ENCODE data around the gene C16orf95. TPM values are rescaled to one million over a fixed set of nuclear protein-coding genes. Genes with fewer than 3 reads are reported as not detected.

The C16orf95 gene
- total RNA-seq, 2 experiments from 2014 or later = 9.9 to 11.4 TPM

DNA sequence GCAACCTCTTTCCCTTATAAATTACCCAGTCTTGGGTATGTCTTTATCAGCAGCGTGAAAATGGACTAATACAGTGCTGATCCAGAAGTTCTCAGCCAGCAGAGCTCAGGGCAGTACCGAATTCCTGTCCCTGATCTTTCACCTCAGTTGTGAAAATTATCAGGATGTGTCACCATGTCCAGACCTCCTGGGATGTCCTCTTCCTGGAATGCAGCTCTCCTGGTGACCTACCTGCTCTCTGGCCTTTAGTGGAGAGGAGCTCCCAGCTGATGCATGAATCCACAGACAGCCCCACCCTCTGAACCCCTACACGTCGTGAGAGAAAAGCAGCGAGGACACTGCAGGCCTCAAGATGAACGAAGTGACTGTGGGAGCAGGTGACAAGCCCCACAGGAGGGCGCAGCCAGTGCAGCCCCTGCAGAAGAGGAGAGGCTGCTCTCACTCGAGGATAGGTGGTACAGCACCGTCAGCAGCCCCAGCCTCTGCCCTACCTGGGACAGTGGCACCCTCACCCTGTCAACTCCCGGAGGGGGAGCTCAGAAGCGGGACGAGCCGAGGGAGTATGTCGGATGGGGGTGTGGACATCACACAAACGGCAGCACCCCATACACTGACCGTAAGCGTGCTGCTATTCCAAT is 22.0 kb upstream of the C16orf95 start:
- H3K36me3 Mint-ChIP-seq = peaks cover 25% of the 10 kb centered on the region
- DNase-seq = no peak
- H3K27ac Mint-ChIP-seq = no peak overlapping the region
- no peaks in the 10 kb centered on the region for H3K27me3 Mint-ChIP-seq
- H3K4me3 Mint-ChIP-seq = no peak overlapping the region
- no peaks in the 10 kb centered on the region for H3K9me3 Mint-ChIP-seq
- H3K4me1 Mint-ChIP-seq = peaks cover 24% of the 10 kb centered on the region

GRCh38 chr16:87338155-87338765 is 21.1 kb upstream of the C16orf95 start:
- H3K4me1 Mint-ChIP-seq = peaks cover 20% of the 10 kb centered on the region
- H3K36me3 Mint-ChIP-seq = peaks cover 23% of the 10 kb centered on the region
- no peak for DNase-seq
- H3K4me3 Mint-ChIP-seq = no peak overlapping the region
- no peak overlapping the region for H3K27ac Mint-ChIP-seq
- H3K9me3 Mint-ChIP-seq = no peaks in the 10 kb centered on the region
- H3K27me3 Mint-ChIP-seq = no peaks in the 10 kb centered on the region

DNA sequence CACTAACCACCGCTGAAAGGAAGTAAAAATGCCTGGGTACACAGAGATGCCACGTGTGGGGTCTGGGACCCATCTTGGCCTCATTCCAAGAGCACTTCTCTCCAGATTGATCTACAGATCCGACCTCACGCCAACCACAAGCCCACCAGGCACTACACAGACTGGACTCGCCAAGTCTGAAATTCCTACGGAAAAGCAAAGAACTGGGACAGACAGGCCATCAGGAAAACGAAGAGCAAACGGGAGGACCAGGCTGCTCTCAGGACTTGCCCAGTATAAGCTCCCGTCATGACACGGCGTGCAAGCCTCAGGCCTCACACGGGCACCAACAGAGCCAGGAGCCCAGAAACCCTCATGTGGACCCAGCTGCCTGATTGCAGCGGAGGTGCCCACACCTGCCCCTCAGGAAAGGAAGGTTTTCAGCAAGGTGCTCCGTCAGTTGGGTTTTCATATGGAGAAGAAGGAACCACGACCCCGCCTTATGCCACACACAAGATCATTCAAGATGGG is 20.1 kb upstream of the C16orf95 start:
- no peak overlapping the region for H3K4me3 Mint-ChIP-seq
- H3K4me1 Mint-ChIP-seq = peaks cover 16% of the 10 kb centered on the region
- no peaks in the 10 kb centered on the region for H3K9me3 Mint-ChIP-seq
- no peak for DNase-seq
- H3K27me3 Mint-ChIP-seq = no peaks in the 10 kb centered on the region
- H3K27ac Mint-ChIP-seq = no peak overlapping the region
- peaks cover 23% of the 10 kb centered on the region for H3K36me3 Mint-ChIP-seq

GRCh38 chr16:87336434-87337240 is 19.4 kb upstream of the C16orf95 start:
- H3K9me3 Mint-ChIP-seq = no peaks in the 10 kb centered on the region
- DNase-seq = no peak
- H3K27ac Mint-ChIP-seq = no peak overlapping the region
- no peaks in the 10 kb centered on the region for H3K27me3 Mint-ChIP-seq
- H3K4me3 Mint-ChIP-seq = no peak overlapping the region
- H3K4me1 Mint-ChIP-seq = peaks cover 14% of the 10 kb centered on the region
- peaks cover 20% of the 10 kb centered on the region for H3K36me3 Mint-ChIP-seq

DNA sequence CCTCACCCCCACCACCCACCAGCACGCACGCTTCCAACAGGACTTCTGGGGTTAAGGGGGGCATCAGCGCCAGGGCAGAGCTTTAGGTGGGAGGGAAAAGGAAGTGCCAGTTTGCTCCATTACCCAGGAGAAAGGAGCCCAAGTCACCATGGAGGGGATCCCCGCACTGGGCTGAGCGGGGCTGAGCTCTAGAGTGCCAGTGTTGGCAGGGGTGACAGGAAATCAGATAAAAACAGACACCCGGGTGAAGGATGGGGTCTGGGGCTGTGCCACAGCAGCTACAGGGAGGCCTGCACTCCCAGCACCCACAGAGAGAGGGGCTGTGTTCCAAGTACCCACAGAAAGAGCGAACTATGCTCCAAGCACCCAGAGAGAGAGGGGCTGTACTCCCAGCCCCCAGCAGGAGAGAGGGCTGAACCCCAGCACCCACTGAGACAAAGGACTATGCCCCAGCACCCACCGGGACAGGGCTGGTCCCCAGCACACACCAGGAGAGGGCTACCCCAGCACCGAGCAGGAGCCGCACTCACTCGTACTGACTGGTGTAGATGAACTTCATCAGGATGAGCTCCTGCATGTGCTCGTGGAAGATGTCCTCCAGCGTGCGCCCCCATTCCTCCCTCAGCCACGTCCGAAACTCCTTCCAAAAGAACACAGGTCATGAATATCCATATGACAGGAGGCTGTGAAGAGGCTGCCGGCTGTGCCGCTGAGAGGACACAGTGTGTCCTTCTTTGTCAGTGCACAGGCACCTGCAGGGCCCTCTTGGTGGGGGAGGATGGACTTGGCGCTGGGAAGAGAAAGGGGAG is 18.6 kb upstream of the C16orf95 start:
- Mint-ChIP-seq H3K27ac (no peak overlapping the region), H3K36me3 (peaks cover 19% of the 10 kb centered on the region), H3K9me3 (no peaks in the 10 kb centered on the region), H3K27me3 (no peaks in the 10 kb centered on the region), H3K4me3 (no peak overlapping the region), H3K4me1 (peaks cover 13% of the 10 kb centered on the region)
- DNase-seq = no peak

DNA sequence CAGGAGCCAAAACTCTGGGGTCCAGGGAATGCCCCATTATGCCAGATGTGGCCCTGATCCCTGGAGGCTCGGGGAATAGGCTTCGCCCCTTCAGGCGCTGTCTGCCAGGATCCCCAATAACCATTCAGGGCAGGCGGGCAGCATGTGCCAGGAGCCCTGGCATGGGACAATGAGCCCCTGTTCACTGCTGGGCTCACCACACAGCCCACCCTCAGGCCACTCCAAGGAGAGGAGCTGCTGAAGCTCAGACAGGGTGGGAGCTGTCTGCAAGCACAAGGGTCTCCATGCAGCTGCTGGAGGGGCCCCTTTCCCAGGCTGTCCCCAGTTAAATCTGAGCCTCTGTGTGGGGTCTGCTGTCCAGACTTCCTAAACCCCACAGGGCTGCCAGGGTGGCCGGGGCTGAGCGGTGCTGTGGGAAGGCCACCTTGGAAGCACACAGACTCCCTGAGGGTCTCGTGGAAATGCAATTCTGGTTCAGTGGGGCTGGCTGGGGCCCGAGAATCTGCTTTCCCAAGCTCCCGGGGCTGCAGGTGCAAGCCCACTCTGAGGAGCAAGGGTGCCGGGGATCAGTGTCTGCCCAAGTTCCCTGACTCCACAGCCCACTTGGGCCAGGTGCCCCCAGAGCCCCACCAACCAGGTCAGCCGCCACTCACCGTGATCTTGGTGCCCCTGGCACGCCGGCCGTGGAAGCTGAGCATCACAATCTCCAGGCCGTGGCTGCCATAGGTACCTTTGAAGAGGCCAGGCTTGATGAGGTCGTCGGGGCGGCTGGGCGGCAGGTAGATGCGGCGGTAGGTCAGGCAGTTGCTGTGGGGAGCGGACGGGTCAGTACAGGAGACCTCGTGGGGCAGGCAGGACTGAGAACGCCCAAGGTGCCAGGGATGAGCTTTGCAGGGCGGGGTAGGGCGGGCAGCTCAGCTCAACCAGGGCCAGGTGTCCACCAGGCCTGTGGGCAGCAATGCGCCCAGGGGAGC is 17.7 kb upstream of the C16orf95 start:
- H3K4me3 Mint-ChIP-seq = no peak overlapping the region
- H3K27ac Mint-ChIP-seq = no peak overlapping the region
- no peaks in the 10 kb centered on the region for H3K9me3 Mint-ChIP-seq
- DNase-seq = no peak
- H3K27me3 Mint-ChIP-seq = no peaks in the 10 kb centered on the region
- peaks cover 20% of the 10 kb centered on the region for H3K36me3 Mint-ChIP-seq
- H3K4me1 Mint-ChIP-seq = peaks cover 13% of the 10 kb centered on the region

DNA sequence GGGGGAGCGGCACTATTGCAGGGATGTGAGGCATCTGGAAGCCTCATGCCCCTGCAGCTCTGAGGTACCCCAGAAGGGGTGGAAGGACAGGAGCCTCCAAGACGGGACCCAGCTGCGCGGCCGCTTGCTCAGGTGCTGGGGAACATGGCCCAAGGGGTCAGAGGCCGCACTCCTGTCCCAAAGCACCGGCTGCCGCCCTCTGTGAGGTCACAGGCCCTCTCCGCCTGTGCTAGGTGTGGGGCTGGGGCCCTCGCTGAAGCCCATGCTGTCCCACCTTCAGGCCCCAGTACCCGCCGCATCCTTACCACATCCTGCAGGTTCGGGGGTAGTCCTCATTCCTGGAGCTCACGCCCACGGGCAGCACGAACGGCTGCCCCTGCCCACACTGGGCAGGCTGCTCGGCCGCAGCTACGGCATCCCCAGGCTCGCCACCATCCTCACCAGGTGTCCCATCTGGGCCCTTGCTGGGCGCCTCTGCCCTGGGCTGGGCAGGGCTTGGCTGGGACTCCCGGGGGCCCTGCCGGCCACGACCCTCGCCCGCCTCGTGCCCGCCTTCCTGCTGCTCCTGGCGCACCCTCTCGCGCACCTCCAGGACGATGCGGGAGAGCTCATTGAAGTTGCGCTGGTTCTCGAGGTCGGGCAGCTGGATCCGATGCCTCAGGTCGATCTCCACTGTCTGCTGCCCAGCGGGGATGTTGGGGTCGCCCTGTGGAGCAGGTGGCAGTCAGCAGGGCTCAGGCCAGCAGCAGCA is 16.6 kb upstream of the C16orf95 start:
- peaks cover 11% of the 10 kb centered on the region for H3K4me1 Mint-ChIP-seq
- no peak overlapping the region for H3K4me3 Mint-ChIP-seq
- no peaks in the 10 kb centered on the region for H3K27me3 Mint-ChIP-seq
- DNase-seq = no peak
- H3K9me3 Mint-ChIP-seq = no peaks in the 10 kb centered on the region
- peaks cover 12% of the 10 kb centered on the region for H3K36me3 Mint-ChIP-seq
- no peak overlapping the region for H3K27ac Mint-ChIP-seq

- H3K9me3 Mint-ChIP-seq = no peaks in the 10 kb centered on the region
- H3K27ac Mint-ChIP-seq = no peak overlapping the region
- peaks cover 10% of the 10 kb centered on the region for H3K36me3 Mint-ChIP-seq
- no peaks in the 10 kb centered on the region for H3K27me3 Mint-ChIP-seq
- no peak overlapping the region for H3K4me3 Mint-ChIP-seq
- peaks cover 9% of the 10 kb centered on the region for H3K4me1 Mint-ChIP-seq
- no peak for DNase-seq
Measured at GRCh38 chr16:87333101-87333500, 15.9 kb upstream of the C16orf95 start.

DNA sequence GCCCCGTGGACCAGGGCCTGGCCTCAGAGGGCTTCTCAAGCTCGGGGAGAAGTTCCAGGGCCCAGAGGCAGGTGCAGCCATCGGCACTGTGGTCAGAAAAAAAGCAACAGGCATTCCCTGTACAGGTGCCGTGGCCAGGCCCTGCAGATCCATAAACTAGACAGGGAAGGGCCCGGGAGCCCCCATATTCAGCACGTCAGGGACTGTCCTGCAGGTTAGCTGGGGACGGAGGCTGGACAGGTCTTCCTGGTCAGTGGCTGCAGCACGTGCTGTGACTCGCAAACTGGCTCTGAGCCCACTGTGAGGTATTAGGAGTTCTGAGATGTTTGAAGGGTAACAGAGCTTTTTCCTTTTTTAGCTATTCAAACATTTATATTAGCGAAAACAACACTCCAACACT is 15.0 kb upstream of the C16orf95 start:
- DNase-seq = no peak
- H3K27ac Mint-ChIP-seq = no peak overlapping the region
- H3K36me3 Mint-ChIP-seq = peaks cover 8% of the 10 kb centered on the region

GRCh38 chr16:87331241-87331801 is 14.1 kb upstream of the C16orf95 start:
- H3K4me1 Mint-ChIP-seq = peaks cover 3% of the 10 kb centered on the region
- peaks cover 8% of the 10 kb centered on the region for H3K36me3 Mint-ChIP-seq
- H3K27me3 Mint-ChIP-seq = no peaks in the 10 kb centered on the region
- H3K27ac Mint-ChIP-seq = no peak overlapping the region
- DNase-seq = no peak
- no peak overlapping the region for H3K4me3 Mint-ChIP-seq
- H3K9me3 Mint-ChIP-seq = no peaks in the 10 kb centered on the region

More for the DNA sequence above, 15.0 kb upstream of the C16orf95 start:
- Mint-ChIP-seq H3K9me3 (no peaks in the 10 kb centered on the region), H3K27me3 (no peaks in the 10 kb centered on the region), H3K4me1 (peaks cover 5% of the 10 kb centered on the region), H3K4me3 (no peak overlapping the region)

DNA sequence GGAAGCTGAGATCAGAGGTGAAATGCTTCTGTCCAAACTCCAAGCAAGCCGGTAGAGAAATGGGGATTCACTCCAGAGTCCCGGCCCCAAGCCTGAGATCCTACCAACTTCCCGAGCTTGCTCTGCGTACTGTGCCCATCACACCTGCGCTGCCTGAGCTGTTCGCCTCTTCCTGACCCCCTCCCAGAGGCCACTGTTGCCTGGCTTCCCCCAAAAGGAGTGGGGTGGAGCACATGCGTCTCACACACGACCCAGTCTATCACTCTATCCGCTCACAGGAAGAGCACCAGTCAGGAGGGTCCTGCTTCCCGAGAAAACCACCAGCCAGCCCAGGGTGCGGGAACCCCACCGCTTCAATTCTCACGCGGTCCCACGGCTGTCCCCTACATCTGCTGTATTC is 13.5 kb upstream of the C16orf95 start:
- Mint-ChIP-seq H3K27ac (no peak overlapping the region), H3K4me1 (peaks cover 4% of the 10 kb centered on the region), H3K4me3 (no peak overlapping the region), H3K36me3 (peaks cover 8% of the 10 kb centered on the region), H3K9me3 (no peaks in the 10 kb centered on the region), H3K27me3 (no peaks in the 10 kb centered on the region)
- DNase-seq = no peak

DNA sequence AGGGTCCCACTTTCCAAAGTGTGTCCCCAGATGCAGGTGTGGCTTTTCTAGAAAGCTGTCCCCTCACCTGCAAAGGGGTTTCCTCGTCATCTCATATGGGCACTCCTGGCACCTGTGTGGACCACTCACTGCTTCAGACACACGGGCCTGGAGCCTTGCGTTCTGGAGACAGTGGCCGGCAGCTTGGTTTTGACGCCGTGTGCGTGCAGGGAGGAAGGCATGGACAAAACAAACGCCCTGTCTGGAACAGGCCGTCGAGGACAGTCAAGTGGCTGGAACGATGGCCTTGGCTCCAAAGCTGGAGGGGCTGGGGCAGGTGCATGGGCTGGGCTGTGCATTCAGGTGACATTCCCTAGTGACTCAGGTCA is 13.0 kb upstream of the C16orf95 start:
- Mint-ChIP-seq H3K4me3 (no peak overlapping the region), H3K27ac (no peak overlapping the region), H3K27me3 (no peaks in the 10 kb centered on the region), H3K4me1 (peaks cover 4% of the 10 kb centered on the region), H3K36me3 (peaks cover 8% of the 10 kb centered on the region), H3K9me3 (no peaks in the 10 kb centered on the region)
- no peak for DNase-seq
